NCI-H748 treated with DMSO at 0.1 percent for 48 hours (cell line): ENCODE results near the gene GTSE1.

Experiments
- DNase-seq: peaks from one replicate; lab custom pipeline; 2025; lab: John Stamatoyannopoulos, UW

Gene GTSE1

DNA sequence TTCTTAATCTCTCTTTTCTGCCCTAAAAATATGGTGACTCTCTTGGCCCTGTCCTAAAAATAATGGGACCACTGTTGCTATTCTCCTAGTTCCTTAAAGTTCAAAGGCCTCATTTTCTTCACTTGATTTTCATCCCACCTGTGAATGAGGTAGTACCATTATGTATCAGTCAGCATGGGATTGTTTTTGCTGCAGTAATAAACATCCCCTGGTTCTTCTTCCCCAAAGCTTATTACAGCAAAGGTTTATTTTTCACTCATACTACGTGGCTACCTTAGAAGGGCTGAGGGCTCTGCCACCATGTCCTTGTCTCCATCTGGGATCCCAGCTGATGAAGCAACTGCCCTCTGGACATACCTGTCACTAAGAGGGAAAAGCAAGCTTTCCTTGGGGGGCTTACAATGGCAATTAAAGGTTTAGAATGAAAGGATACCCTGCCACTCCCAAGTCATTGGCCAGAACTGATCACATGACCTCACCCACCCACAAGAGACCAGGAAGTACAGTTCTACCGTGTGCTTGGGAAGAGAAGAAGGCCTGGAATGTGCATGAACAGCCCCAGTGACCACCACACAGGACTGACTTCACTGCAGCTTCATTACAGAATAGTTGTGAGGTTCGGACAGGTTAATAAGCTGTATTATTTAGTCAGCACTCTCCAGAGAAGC lies 21.1 kb upstream of the GTSE1 start:
- no peak for DNase-seq

DNA sequence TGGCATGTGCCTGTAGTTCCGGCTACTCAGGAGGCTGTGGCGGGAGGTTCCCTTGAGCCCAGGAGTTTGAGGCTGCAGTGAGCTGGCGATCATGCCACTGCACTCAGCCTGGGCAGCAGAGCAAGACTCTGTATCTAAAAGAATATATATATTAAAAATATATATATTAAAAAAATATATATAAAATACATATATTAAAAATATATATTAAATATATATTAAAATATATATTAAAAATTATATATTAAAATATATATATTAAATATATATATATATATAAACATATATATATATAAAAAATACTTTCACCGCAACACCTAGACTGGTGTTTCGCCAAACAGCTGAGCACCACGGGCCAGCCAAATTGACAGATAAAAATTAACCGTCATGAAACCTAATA lies 20.1 kb upstream of the GTSE1 start:
- DNase-seq, result no peak

DNA sequence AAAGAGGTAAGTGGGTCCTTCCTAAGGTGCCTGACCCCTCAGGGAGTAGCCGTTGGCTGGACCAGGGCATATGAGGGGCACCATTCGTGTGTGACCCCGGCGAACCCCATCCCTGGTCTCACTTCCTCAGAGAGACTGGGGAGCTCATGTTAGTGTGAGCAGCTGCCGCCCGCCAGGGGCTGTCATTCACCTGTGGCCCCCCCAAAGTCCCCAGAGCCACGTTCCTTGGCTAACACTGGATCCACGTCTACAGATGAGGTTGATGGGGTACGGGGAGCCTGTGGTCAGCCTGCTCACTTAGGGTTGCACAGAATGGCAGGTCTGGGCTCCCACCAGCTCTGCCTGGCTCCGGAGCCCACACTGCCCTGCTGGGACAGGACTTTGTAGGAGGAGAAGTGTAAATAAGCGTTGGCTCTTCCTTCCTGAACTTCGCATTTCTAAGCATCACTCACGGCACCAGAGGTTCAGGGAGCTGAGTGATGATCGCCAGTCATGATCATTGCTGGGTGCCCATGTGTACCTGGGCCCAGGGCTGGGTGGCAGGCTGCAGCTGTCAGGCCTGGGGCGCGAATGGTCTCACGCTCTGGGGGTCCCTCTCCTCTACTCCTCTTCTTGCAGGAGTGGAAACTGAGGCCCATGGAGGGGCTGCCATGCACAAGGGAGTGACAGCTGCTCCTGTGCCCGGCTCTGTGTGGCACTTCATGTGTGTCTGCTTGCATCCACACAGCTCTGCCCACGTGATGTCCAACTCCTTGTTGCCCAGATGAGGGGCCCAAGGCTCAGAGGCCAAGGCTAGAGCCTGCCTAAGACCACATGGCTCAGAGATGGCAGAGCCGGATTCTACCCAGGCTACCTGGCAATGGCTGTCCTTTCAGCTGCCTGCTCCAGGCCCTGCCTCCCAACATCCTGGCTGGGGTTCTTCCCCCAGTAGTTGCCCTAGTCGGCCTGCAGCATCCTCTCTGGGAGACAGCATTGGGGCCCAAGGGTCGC lies 17.7 kb upstream of the GTSE1 start:
- no peak for DNase-seq

DNA sequence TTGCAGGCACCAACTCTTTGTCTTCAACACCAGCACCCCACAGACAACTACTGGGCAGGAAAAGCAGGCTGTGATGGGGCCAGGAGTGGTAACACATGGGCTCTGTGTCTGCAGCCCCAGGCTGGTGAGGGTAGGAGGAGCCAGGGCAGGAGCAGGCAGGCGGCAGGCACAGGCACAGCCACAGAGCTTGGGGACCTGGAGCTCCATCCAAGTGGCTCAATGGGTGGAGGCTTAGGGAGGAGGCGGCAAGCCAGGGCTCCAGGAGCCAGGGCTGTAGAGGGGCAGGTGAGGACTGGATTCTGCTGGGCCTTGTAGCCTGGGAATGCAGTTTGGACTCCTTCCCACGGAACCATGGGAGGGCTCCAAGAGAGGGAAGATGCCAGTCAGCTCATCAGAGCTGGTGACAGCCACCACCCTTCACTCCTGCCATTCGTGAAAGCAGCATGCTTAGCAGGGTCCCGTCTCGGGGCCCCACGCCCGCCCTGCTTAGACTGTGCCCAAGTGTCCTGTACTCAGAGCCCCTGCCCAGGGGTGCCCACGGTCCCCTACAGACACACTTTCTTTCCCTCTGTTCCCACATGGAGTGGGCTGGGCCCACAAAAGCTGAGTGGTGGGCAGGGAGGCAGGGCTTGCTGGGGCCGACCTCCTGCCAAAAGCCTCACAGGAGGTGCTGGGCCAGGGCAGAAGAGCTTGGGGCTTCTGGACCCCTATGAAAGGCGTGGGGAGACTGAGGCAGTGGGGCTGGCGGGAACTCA lies 16.4 kb upstream of the GTSE1 start:
- DNase-seq, result no peak

DNA sequence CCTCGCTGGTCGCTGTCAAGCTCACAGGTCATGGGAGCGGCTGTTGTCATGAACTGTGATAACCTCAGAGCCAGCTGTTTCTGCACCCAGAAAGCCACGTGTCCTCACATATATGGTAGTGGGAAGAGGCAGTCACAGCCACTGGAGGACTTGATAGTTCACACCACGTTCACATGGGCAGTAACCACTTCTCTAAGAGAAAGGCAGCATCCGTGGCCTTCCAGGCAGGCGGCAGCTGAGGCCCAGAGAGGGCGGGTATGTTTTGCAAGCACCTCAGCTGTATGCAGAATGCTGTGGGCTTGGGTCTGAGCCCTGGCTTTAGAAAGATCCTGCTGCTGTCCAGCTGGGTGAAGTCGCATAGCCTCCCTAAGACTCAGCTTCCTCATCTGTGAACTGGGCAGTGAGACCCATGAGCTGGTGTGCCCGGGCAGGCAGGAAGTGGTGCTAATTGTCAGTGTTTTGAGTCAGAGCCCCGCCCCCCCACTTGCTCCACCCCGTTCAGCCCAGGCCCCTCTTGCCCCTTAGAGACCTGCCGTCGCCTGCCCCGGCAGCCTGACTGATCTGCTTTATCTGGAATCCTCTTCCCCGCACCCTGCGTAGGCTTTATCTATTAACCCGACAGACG lies 15.6 kb upstream of the GTSE1 start:
- DNase-seq, result no peak

DNA sequence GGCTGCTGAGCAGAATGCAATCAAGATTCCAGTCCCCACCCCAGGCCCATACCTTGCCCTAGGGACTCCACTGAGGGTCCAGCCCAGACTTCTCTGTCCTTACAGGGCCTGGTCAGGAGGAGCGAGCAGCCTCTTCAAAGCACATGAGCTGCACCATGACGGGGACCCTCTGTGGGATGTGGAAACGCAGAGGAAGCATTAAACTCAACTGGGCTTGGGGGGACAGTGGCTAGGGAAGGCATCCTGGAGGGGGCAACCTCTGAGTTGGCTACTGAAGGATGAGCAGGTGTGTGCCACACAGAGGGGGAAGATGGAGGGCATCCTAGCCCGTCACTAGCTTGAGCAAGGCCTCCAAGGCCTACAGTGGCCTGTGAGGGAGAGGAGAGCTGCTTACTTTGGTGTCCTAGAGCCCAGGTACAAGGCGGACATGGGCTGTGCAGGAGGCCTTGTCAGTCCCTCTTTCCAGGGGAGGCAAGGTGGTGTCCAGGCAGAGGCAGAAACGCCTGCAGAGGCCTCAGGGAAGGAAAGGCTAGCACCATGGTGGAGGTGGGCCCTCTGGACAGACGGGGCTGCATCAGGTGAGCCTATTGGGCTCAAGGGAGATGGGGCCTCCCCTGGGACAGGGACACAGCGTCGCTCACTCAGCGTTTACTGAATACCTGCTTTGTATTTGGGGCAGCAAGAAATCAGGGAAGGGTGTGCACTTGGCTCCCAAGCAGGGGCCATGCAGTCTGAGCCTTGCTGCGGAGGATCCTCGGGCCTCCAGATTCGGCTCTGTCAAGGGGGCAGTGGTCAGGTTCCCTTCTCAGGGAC lies 14.6 kb upstream of the GTSE1 start:
- DNase-seq, result no peak

DNA sequence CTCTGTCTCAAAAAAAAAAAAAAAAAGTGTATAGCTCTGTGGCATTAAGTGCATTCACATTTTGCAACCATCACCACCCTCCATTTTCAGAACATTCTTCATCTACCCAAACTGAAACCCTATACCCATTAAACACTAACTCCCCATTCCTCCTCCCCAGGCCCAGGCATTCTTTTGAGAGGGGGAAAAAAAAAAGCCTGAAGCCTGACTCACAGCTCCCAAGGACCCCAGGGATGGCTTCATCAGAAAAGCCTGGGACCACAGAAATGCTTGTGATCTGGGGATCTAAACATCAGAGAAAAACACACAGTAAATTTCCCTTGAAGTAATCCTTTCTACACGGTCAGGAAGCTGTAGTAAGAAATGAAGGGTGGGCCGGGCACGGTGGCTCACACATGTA lies 10.7 kb upstream of the GTSE1 start:
- no peak for DNase-seq

DNA sequence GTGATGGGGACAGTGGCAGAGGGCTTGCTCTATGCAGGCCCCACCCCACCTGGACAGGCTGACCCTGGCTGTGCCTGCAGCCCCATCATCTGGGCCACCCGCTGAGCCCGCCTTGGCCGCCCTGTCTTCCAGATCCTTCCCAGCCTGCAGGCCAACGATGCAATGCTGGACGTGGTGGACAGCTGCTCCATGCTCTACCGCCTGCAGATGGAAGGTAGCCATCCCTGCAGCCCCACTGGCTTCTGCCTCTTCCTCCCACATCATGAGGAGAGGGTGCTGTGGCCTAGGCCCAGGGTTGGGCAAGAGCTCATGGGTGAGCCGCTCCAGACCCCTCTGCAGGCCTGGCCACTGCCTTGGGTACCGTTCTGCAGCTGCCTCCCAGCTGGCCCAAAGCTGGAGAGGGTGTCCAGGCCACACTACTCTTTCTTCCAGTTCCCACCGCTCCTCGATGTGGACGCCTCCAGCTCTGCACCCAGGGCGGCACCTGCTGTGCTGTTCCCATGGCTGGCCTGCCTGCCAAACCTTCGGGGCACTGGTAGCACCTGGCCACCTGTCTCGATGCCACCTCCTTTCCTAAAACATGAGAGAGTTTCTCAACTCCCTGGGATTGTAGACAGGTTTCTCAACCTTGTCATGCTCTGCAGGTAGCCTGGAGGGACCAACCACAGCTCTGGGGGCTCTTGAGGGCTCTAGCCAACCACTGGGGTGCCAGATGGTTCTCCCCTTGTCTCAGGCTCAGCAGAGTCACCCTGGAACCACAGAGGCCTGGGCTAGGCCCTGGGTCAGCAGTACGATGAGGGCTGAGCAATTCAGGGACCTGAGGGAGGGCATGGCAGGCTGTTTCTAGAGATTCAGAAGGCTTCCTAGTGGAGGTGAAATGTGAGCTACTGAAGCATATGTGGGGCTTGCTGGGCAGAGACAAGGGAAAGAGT lies 9.5 kb upstream of the GTSE1 start:
- no peak for DNase-seq

DNA sequence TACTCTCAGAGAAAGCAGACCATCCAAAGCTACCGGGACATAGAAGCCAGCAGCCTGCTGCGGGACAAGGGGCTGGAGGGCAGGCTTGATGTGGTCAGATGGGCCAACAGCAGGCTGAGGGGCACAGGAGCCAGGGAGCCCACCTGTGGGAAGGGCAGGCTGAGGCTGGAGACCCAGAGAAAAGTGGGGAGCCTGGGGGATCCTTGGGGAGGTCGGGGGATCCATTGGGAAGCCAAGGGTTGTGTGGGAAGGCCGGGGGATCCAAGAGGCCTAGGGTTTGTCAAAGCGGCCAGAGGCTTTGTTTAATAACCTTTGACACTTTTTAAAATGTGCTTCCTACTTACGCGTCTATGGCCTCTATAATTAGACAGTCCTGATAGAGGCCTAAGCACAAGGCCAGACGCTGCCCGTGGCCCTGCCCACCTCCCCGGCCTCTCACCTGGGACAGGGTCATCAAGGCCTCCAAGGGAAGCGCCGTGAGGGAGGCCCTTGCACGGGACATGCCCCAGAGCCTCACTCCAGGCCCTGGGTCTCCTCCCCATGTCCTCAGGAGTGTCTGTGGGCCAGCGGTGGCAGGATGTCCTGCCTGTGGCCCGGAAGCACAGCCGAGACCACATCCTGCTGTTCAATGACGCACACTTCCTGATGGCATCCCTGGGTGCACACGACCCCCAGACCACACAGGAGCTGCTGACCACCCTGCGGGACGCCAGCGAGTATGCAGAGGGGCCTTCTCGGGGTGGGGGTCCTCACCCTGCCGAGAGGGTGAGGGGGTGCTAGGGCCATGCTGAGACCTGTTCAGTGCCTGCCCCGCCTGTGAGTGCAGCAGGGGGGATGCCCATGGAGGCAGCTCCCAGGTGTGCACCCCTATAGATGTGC lies 8.6 kb upstream of the GTSE1 start:
- no peak for DNase-seq

DNA sequence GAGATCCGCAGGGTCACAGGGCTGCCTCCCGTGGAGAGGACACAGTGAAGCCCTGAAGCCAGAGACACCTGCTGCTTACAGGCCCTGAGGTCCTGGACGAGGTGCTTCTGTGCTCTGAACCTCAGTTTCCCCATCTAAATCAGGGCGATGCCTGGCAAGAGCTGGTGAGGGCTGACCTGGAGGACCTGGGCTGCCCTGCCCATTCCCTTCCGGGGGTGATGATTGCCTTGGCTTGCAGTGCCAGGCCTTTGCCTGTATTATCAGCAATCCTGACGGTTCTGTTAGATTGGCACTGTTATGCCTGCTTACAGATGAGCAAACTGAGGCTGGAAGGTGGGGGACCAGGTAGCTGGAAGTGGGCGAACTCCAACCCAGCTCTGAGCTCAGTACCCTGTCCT lies 7.8 kb upstream of the GTSE1 start:
- DNase-seq, result no peak

DNA sequence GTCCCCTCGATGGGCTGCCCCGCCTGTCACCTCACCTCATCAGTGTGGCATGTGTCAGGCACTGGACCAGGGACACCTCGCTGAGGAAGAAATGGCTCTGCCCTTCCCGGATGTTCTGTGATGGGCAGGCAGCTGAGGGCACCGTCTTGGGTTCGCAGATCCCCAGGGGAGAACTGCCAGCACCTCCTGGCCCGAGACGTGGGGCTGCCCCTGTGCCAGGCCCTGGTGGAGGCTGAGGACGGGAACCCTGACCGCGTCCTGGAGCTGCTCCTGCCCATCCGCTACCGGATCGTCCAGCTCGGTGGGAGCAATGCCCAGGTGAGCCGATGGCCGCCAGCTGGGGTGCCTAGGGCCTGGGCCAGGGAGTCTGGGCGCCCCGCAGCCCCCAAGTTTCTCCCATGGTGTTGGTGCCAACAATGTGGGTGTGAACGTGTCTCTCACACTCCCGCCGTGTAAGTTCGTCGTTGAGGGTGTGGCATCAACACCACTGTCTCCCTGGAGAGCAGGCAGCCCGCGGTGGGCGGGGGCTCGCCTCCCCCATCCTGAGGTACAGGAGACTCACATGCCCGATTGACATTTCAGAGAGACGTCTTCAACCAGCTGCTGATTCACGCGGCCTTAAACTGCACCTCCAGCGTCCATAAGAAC lies 7.3 kb upstream of the GTSE1 start:
- no peak for DNase-seq

DNA sequence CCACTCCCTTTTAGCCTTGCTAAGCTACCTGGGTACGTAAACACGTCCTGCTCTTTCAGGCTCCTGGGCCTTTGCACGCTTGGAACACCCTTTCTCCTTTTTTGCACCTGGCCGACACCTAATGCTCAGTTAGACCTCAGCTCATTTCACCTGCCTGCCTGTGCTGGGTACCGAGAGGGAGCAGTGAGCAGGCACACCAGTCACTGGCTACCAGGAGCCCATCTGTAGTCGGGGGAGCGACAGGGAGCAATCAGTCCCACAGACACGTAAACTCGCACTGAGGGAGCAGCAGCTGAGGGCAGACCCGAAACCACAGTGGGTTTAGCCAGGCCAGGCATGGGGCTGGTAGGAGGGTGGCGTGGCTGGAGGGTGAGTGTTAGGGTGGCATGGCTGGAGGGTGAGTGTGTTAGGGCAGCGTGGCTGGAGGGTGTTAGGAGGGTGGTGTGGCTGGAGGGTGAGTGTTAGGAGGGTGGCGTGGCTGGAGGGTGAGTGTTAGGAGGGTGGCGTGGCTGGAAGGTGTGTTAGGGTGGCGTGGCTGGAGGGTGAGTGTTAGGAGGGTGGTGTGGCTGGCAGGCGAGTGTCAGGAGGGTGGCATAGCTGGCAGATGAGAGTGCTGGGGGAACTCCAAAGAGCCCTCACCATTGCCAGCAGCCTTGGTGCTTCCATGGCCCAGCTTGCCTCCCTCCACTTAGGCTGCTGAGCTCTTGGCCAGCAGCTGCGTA lies 6.4 kb upstream of the GTSE1 start:
- no peak for DNase-seq

DNA sequence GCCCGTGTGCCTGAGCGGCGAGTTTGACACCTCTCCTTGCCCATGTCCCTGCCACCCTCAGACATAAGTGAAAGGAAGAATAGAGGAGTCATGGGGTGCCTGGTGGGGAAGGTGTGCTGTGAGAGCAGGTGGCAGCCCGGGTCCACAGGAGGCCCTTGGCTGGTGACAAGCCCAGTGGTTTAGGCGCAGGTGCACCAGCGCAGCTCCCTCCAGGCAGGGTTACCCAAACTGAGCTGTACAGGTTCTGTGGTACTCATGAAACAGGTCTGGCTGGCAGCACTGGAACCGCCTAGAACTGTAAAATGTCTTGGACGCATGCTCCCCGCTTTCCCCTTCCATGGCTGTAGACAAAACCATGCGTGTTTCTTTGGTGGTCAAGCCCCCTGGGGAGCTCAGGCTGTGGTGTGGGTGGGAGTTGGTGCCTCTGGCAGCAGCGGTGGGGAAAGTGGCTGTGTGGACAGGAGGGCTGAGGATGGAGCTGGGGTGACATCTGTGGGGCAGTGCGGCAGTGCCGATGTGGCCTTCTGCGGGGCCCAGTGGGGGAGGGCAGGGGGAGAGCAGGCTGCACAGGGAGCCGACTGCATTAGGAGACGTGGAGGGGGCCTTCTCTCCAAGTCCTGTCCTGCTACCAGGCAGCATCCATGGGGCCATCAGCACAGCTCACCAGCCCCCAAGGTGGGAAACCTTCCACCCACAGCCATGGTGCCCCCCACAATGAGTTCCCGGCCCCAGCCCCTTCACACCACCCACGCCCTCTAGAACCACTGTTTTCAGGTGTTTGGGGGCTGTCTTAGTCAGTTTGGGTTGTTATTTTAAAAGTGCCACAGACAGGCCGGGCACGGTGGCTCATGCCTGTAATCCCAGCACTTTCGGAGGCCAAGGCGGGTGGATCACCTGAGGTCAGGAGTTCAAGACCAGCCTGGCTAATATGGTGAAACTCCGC lies 5.6 kb upstream of the GTSE1 start:
- DNase-seq, result no peak

DNA sequence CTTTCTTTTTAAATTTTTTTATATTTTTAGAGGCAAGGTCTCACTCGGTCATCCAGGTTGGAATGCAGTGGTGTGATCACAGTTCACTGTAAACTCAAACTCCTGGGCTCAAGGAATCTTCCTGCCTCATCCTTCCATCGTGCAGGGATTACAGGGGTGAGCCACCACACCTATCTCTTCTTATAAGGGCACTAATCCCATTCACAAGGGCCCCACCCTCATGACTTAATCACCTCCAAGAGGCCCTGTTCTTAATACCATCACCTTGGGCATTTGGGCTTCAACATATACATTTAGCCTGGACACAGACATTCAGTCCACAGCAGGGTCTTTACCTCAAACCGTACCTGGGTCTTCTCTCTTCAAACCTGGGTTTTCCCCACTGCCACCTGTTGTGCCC lies 4.5 kb upstream of the GTSE1 start:
- no peak for DNase-seq

DNA sequence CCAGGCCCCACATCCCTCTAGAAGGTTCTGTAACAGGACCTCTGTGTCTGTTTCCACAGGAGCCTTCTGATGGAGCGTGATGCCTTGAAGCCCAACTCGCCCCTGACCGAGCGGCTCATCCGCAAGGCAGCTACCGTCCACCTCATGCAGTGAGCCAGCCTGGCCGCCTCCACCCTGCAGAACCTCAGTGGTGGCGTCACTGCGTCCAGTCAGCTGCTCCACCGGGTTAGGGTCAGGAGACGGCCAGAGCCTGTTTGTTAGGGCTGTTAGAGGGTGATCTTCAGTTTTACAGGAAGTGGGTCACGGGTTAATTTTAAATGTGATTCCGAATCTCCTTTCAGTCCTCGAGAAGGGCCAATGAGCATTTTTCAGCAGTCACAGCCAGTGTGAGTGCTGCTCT lies 3.9 kb upstream of the GTSE1 start:
- DNase-seq, result no peak

DNA sequence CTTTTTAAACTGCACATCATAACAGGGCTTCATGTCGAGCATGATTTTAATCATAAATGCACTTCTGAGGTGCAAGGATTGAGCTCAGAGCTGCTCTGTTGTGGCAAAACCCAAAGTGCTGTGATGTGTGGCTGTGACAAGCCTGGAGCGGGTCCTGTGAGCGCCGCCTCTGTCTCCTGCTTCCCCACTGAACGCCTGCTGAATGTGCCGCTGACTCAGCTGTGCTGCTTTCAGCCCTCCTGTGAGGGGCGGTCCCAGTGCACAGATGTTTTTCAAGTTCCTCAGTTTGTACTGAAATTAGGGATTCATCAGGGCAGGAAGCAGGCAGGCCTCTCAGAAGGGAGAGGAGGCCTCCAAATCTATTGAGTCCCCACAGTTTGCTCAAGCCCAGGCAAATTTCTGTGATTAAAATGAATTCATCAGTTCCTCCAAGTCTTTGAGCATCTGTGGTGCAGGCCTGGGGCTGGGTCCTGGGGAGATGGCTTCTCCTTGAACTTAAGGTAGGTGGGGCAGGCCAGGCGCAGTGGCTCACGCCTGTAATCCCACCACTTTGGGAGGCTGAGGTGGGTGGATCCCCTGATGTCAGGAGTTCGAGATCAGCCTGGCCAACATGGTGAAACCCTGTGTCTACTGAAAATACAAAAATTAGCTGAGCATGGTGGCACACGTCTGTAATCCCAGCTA lies 3.0 kb upstream of the GTSE1 start:
- DNase-seq, result no peak
